HepG2 (cell line): ENCODE results near the gene FALEC. TPM values are rescaled to one million over a fixed set of nuclear protein-coding genes. Genes with fewer than 3 reads are reported as not detected.
A peak's percentile ranks its signal among the peaks of the same experiment; 100 is the strongest.

Experiments used
- CHD4 ChIP-seq: fragments of 200-600 bp; sonication (generic); IDR thresholded peaks from 2 replicates; pipeline ENCODE4 v1.7.0; 2017; ENCODE audit warnings: mild to moderate bottlenecking, low read length, borderline replicate concordance
- FOXP1 ChIP-seq, 2 experiments: fragments of 450-650 bp in 1 of 2; IDR thresholded peaks; 2 replicates each; pipeline ENCODE4 v1.6.1; 2017 to 2018; ENCODE audit warnings: antibody characterized with exemption in 1 of 2
- GABPA ChIP-seq, 2 experiments: IDR thresholded peaks; 2 replicates each; pipeline ENCODE4 v1.6.1; 2011 to 2016; ENCODE audit warnings: low read depth in 2 of 2, low read length in 1 of 2, missing biosample characterization in 1 of 2, missing genetic modification characterization in 1 of 2
- HDAC1 ChIP-seq: sonication (generic); formaldehyde crosslinking; IDR thresholded peaks from 2 replicates; pipeline ENCODE4 v1.5.1; 2020; ENCODE audit warnings: mild to moderate bottlenecking, missing genetic modification reagents
- HOXD1 ChIP-seq: sonication (generic); formaldehyde crosslinking; IDR thresholded peaks from 2 replicates; pipeline ENCODE4 v1.5.0; 2020; ENCODE audit warnings: missing genetic modification reagents
- MLXIP ChIP-seq: sonication (generic); formaldehyde crosslinking; IDR thresholded peaks from 2 replicates; pipeline ENCODE4 v1.9.0; 2021; ENCODE audit warnings: missing genetic modification reagents, borderline replicate concordance
- MXD4 ChIP-seq: IDR thresholded peaks from 2 replicates; pipeline ENCODE4 v1.6.1; 2016; ENCODE audit warnings: mild to moderate bottlenecking, missing biosample characterization, missing genetic modification reagents
- MZF1 ChIP-seq: sonication (generic); formaldehyde crosslinking; IDR thresholded peaks from 2 replicates; pipeline ENCODE4 v1.8.1; 2023; ENCODE audit warnings: mild to moderate bottlenecking, missing genetic modification reagents, borderline replicate concordance
- NFIB ChIP-seq: sonication (generic); formaldehyde crosslinking; IDR thresholded peaks from 2 replicates; pipeline ENCODE4 v1.9.0; 2021; ENCODE audit warnings: missing genetic modification reagents, mild to moderate bottlenecking, borderline replicate concordance
- NR3C1 ChIP-seq: sonication (generic); formaldehyde crosslinking; IDR thresholded peaks from 2 replicates; pipeline ENCODE4 v1.4.0; 2020; ENCODE audit warnings: missing genetic modification reagents
- TEAD2 ChIP-seq: sonication (generic); formaldehyde crosslinking; IDR thresholded peaks from 2 replicates; pipeline ENCODE4 v1.9.0; 2021; ENCODE audit warnings: missing genetic modification reagents
- THAP7 ChIP-seq: sonication (generic); formaldehyde crosslinking; IDR thresholded peaks from 2 replicates; pipeline ENCODE4 v1.8.1; 2023; ENCODE audit warnings: mild to moderate bottlenecking, missing genetic modification reagents
- ZFP1 ChIP-seq: IDR thresholded peaks from 2 replicates; pipeline ENCODE4 v1.6.1; 2016
- ZMYM2 ChIP-seq: sonication (generic); formaldehyde crosslinking; IDR thresholded peaks from 2 replicates; pipeline ENCODE4 v1.8.0; 2022; ENCODE audit warnings: mild to moderate bottlenecking, missing genetic modification reagents
- ZNF337 ChIP-seq: sonication (generic); formaldehyde crosslinking; IDR thresholded peaks from 2 replicates; pipeline ENCODE4 v1.5.1; 2020; ENCODE audit warnings: missing genetic modification reagents, low read depth, mild to moderate bottlenecking, borderline replicate concordance
- ZNF496 ChIP-seq: sonication (generic); formaldehyde crosslinking; IDR thresholded peaks from 2 replicates; pipeline ENCODE4 v1.8.1; 2023; ENCODE audit warnings: mild to moderate bottlenecking, moderate library complexity, missing genetic modification reagents; ENCODE audit not compliant: insufficient replicate concordance
- polyA plus RNA-seq, 8 experiments: library from polyadenylated mRNA; depleted of rRNA in 3 of 8; stranded (reverse) in 7 of 8; unstranded in 1 of 8; fragments of >200 nt; fragmentation: Illumina TruSeq in 4 of 8; extraction: Trizol in 4 of 8; gene quantifications; 2 replicates each; pipeline versions ENCODE4 v1.2.1 to v1.2.3, GENCODE V29; 2011 to 2016; ENCODE audit warnings: low read depth in 4 of 8, missing spikeins in 1 of 8, mixed read lengths in 1 of 8; ENCODE audit not compliant: insufficient read depth in 1 of 8
- total RNA-seq, 5 experiments: library from RNA; depleted of rRNA; stranded (reverse); fragments of >200 nt; fragmentation: Illumina TruSeq; extraction: Trizol; gene quantifications; 2 replicates each; pipeline ENCODE4 v1.2.3, GENCODE V29; 2016; ENCODE audit warnings: low read depth in 1 of 5
- TF ChIP-seq, protein P1 (sequence below): sonication (generic); formaldehyde crosslinking; IDR thresholded peaks from 2 replicates; pipeline ENCODE4 v1.4.0; 2020; ENCODE audit warnings: missing genetic modification reagents, mild to moderate bottlenecking, borderline replicate concordance
- TF ChIP-seq, protein P2 (sequence below): sonication (generic); formaldehyde crosslinking; IDR thresholded peaks from 2 replicates; pipeline ENCODE4 v1.5.0; 2020; ENCODE audit warnings: mild to moderate bottlenecking, missing genetic modification reagents, moderate library complexity
- TF ChIP-seq, protein P3 (sequence below): sonication (generic); formaldehyde crosslinking; conservative IDR thresholded peaks from 2 replicates; pipeline ENCODE4 v1.5.0; 2020; ENCODE audit warnings: missing genetic modification reagents

Gene FALEC
- total and polyA plus RNA-seq, 2 of the 13 experiments (the other 11 are each of a cell fraction or from before 2014, with no cell fraction given), result 0.33 to 0.71 TPM

GRCh38 chr1:150486966-150487762 is 28.4 kb upstream of the FALEC start, which contains the start of gene TARS2 (continued):
- TF ChIP-seq, protein P1, sequence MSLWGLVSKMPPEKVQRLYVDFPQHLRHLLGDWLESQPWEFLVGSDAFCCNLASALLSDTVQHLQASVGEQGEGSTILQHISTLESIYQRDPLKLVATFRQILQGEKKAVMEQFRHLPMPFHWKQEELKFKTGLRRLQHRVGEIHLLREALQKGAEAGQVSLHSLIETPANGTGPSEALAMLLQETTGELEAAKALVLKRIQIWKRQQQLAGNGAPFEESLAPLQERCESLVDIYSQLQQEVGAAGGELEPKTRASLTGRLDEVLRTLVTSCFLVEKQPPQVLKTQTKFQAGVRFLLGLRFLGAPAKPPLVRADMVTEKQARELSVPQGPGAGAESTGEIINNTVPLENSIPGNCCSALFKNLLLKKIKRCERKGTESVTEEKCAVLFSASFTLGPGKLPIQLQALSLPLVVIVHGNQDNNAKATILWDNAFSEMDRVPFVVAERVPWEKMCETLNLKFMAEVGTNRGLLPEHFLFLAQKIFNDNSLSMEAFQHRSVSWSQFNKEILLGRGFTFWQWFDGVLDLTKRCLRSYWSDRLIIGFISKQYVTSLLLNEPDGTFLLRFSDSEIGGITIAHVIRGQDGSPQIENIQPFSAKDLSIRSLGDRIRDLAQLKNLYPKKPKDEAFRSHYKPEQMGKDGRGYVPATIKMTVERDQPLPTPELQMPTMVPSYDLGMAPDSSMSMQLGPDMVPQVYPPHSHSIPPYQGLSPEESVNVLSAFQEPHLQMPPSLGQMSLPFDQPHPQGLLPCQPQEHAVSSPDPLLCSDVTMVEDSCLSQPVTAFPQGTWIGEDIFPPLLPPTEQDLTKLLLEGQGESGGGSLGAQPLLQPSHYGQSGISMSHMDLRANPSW (CRISPR knock-in tag), result no peak
- TF ChIP-seq MZF1 (no peak), MLXIP (CRISPR knock-in tag) (no peak), HDAC1 (peak; percentile 88), THAP7 (CRISPR knock-in tag) (peak; percentile 62; the same call in 1 of the 2 replicates), FOXP1 (IDR thresholded peaks at IDR 0.05) (no peak), FOXP1 (CRISPR knock-in tag; IDR thresholded peaks at IDR 0.05) (peak; percentile 27; the same call in 1 of the 2 replicates), CHD4 (no peak), TEAD2 (CRISPR knock-in tag) (no peak), NFIB (CRISPR knock-in tag) (no peak), NR3C1 (CRISPR knock-in tag) (no peak), HOXD1 (CRISPR knock-in tag) (no peak; the same call in 1 of the 2 replicates), MXD4 (CRISPR knock-in tag) (peak; percentile 72; the same call in 1 of the 2 replicates), ZFP1 (CRISPR knock-in tag) (0 out of 2 replicates have a peak, but pooled peaks have one; percentile 68), GABPA (IDR thresholded peaks at IDR 0.05; ENCODE audit: low read depth, low read length) (peak; percentile 86), GABPA (CRISPR knock-in tag; IDR thresholded peaks at IDR 0.05; ENCODE audit: low read depth) (peak; percentile 96), ZNF496 (CRISPR knock-in tag) (no peak), ZMYM2 (CRISPR knock-in tag) (no peak), ZNF337 (CRISPR knock-in tag) (no peak)
- TF ChIP-seq, protein P2, sequence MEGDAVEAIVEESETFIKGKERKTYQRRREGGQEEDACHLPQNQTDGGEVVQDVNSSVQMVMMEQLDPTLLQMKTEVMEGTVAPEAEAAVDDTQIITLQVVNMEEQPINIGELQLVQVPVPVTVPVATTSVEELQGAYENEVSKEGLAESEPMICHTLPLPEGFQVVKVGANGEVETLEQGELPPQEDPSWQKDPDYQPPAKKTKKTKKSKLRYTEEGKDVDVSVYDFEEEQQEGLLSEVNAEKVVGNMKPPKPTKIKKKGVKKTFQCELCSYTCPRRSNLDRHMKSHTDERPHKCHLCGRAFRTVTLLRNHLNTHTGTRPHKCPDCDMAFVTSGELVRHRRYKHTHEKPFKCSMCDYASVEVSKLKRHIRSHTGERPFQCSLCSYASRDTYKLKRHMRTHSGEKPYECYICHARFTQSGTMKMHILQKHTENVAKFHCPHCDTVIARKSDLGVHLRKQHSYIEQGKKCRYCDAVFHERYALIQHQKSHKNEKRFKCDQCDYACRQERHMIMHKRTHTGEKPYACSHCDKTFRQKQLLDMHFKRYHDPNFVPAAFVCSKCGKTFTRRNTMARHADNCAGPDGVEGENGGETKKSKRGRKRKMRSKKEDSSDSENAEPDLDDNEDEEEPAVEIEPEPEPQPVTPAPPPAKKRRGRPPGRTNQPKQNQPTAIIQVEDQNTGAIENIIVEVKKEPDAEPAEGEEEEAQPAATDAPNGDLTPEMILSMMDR, result peak; percentile 31
- TF ChIP-seq, protein P3, sequence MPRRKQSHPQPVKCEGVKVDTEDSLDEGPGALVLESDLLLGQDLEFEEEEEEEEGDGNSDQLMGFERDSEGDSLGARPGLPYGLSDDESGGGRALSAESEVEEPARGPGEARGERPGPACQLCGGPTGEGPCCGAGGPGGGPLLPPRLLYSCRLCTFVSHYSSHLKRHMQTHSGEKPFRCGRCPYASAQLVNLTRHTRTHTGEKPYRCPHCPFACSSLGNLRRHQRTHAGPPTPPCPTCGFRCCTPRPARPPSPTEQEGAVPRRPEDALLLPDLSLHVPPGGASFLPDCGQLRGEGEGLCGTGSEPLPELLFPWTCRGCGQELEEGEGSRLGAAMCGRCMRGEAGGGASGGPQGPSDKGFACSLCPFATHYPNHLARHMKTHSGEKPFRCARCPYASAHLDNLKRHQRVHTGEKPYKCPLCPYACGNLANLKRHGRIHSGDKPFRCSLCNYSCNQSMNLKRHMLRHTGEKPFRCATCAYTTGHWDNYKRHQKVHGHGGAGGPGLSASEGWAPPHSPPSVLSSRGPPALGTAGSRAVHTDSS (CRISPR knock-in tag), result no peak
